AG09309 (cell line): Measurements from ENCODE around the gene ZNF502.
A peak's percentile ranks its signal among the peaks of the same experiment; 100 is the strongest.

Source experiments
- DNase-seq: peaks from one replicate; pipeline ENCODE4 v3.0.0-alpha.2; 2010; ENCODE audit warnings: low read depth
- H3K4me3 ChIP-seq: 2 replicates; pipeline ENCODE4 v1.5.1; 2011; ENCODE audit warnings: mild to moderate bottlenecking, low read depth, low read length, moderate library complexity; ENCODE audit not compliant: control insufficient read depth
- TF ChIP-seq, protein P1 (sequence below): IDR thresholded peaks from 2 replicates; pipeline ENCODE4 v1.5.1; 2011; ENCODE audit warnings: mild to moderate bottlenecking, low read depth, low read length, inconsistent platforms; ENCODE audit not compliant: insufficient read depth, control insufficient read depth; ENCODE audit errors: missing control alignments

Gene ZNF502

DNA sequence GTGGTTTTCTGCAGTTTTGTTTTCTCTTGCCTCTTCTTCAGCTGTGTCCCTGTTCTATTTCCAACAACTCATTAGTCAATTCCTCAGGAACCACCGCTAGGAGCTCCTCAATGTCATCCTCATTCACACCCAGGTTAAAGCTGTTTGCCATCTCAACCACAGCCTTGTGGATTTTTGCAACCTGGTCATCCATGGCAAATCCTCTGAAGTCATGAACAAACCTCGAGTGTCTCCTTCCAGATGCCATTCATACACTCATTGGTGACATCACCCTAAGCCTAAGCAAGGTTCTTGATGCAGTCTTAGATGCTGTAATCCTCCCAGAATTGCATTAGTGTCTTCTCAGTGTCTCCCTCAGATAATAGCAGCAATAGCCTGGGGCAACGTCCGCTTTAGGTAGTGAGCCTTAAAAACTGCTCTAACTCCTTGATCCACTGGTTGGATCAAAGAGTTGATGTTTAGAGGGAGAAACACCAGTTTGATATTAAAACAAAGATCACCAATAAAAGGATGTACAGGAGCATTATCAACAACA lies 31.5 kb upstream of the ZNF502 start:
- no peak overlapping the region for H3K4me3 ChIP-seq
- TF ChIP-seq, protein P1, sequence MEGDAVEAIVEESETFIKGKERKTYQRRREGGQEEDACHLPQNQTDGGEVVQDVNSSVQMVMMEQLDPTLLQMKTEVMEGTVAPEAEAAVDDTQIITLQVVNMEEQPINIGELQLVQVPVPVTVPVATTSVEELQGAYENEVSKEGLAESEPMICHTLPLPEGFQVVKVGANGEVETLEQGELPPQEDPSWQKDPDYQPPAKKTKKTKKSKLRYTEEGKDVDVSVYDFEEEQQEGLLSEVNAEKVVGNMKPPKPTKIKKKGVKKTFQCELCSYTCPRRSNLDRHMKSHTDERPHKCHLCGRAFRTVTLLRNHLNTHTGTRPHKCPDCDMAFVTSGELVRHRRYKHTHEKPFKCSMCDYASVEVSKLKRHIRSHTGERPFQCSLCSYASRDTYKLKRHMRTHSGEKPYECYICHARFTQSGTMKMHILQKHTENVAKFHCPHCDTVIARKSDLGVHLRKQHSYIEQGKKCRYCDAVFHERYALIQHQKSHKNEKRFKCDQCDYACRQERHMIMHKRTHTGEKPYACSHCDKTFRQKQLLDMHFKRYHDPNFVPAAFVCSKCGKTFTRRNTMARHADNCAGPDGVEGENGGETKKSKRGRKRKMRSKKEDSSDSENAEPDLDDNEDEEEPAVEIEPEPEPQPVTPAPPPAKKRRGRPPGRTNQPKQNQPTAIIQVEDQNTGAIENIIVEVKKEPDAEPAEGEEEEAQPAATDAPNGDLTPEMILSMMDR = no peak
- no peak for DNase-seq

GRCh38 chr3:44682182-44682896 lies 30.1 kb upstream of the ZNF502 start:
- DNase-seq = no peak
- TF ChIP-seq, protein P1 = no peak
- H3K4me3 ChIP-seq = no peak overlapping the region

DNA sequence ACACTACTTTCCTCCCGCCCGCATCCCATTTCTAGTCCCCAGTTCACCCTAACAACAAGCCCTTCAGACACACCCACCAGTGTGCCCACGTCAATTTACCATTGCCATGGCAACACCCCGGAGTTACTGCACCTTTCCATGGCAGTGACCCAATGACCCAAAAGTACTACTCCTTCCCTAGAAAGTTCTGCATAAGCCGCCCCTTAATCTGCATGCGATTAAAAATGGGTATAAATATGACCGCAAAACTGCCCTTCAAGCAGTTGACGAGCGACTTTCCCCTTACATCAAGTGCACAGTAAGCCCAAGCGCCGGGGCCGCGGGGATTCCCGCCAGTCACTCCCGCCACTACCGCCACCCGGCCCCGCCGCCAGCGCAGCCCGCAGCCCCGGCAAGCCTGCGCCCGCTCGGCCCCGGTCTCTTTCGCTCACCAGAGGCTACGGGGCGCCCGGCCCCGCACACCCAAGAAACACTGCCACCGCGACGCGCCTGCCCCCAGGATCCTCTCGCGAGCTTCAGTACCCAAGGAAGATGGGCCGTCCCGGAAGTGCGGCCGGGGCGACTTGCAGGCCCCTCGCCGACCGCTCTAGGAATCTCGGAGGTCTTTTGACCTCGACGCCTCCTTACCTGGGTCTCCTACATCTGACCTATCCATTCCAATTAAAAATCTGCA lies 27.2 kb upstream of the ZNF502 start:
- DNase-seq = peak; percentile 55
- peak overlapping the region; percentile 56 for H3K4me3 ChIP-seq
- TF ChIP-seq, protein P1 = no peak

DNA sequence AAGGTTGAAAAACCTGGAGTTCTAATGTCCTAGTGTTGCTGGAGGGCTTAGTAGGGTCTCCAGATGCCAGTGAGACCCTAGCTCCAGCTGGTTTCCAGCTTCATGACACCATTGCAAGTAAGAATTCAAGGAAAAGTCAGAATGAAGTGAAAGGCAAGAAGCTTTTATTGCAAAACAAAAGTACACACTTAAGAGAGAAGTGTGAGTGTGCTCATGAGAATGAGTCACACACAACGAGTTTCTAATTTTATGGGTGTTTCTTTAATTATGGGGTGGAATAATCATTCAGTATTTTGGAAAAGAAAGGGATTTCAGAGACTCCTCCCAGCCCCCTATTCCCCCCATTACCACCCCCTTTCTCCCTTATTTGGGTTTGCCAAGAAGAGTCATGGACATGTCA lies 24.6 kb upstream of the ZNF502 start:
- H3K4me3 ChIP-seq = no peak overlapping the region
- no peak for DNase-seq
- TF ChIP-seq, protein P1 = no peak

DNA sequence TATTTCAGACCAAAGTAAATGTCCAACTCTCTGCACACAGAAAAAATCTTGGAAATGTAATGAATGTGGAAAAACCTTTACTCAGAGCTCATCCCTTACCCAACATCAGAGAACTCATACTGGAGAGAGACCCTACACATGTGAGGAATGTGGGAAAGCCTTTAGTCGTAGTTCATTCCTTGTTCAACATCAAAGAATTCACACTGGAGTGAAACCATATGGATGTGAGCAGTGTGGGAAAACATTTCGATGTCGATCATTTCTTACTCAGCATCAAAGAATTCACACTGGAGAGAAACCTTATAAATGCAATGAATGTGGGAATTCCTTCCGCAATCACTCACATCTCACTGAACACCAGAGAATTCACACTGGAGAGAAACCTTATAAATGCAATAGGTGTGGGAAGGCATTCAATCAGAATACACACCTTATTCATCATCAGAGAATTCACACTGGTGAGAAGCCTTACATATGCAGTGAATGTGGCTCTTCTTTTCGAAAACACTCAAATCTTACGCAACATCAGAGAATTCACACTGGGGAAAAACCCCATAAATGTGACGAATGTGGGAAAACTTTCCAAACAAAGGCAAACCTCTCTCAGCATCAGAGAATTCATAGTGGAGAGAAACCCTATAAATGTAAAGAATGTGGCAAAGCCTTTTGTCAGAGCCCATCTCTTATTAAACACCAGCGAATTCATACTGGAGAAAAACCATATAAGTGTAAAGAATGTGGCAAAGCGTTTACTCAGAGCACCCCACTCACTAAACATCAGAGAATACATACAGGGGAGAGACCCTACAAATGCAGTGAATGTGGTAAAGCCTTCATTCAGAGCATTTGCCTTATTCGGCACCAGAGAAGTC lies 9.0 kb downstream of the ZNF502 start:
- no peak overlapping the region for H3K4me3 ChIP-seq
- no peak for DNase-seq
- TF ChIP-seq, protein P1 = no peak

DNA sequence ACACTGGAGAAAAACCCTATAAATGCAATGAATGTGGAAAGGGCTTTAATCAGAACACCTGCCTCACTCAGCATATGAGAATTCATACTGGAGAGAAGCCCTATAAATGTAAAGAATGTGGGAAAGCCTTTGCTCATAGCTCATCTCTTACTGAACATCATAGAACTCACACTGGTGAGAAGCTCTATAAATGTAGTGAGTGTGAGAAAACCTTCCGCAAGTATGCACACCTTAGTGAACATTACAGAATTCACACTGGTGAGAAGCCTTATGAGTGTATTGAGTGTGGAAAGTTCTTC lies 9.6 kb downstream of the ZNF502 start:
- no peak overlapping the region for H3K4me3 ChIP-seq
- TF ChIP-seq, protein P1 = no peak

More for the DNA sequence above, 9.6 kb downstream of the ZNF502 start:
- no peak for DNase-seq
